ENCODE data around the gene SERPINF2.

The SERPINF2 gene

DNA sequence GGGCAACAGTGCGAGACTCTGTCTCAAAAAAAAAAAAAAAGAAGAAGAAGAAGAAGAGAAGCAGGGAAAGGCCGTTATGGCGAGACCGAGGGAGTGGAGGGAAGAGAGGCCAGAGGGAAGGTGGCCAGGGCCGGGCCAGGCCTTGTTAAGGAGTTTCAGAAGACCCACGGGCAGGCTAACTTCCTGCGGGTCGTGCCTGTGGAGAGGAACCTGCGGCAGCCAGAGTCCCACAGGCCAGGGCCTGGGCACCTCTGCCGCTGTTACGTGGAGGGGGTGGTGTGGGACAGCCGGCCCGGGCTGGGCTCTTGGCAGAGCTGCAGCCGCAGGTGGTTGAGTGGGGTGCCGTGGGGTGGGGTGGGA lies 12.7 kb upstream of the SERPINF2 start:
- peaks cover 20% of the 10 kb centered on the region for H3K79me2 ChIP-seq (ENCODE audit: insufficient read depth, low read length)
- no peak overlapping the region for H3K4me2 ChIP-seq (ENCODE audit: insufficient read depth, low read length)
- no peak for ATAC-seq (ENCODE audit: insufficient read depth, low read depth)
- H3K27me3 ChIP-seq (ENCODE audit: insufficient read depth, low read length, poor library complexity), result no peaks in the 10 kb centered on the region
- no peak overlapping the region for H3K9ac ChIP-seq (ENCODE audit: low read depth, low read length)
- no peak overlapping the region for H3K27ac ChIP-seq (ENCODE audit: low read length)
- no peaks in the 10 kb centered on the region for H4K20me1 ChIP-seq (ENCODE audit: insufficient read depth, low read length)
- TF ChIP-seq EZH2 (IDR thresholded peaks at IDR 0.05; ENCODE audit: borderline replicate concordance, low read depth, low read length, severe bottlenecking), result no peak
- TF ChIP-seq, protein P1, sequence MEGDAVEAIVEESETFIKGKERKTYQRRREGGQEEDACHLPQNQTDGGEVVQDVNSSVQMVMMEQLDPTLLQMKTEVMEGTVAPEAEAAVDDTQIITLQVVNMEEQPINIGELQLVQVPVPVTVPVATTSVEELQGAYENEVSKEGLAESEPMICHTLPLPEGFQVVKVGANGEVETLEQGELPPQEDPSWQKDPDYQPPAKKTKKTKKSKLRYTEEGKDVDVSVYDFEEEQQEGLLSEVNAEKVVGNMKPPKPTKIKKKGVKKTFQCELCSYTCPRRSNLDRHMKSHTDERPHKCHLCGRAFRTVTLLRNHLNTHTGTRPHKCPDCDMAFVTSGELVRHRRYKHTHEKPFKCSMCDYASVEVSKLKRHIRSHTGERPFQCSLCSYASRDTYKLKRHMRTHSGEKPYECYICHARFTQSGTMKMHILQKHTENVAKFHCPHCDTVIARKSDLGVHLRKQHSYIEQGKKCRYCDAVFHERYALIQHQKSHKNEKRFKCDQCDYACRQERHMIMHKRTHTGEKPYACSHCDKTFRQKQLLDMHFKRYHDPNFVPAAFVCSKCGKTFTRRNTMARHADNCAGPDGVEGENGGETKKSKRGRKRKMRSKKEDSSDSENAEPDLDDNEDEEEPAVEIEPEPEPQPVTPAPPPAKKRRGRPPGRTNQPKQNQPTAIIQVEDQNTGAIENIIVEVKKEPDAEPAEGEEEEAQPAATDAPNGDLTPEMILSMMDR (IDR thresholded peaks at IDR 0.05; ENCODE audit: borderline replicate concordance, extremely low read depth, low read length, poor library complexity, severe bottlenecking), result no peak
- H3K9me3 ChIP-seq (ENCODE audit: insufficient read depth, low read length, severe bottlenecking), result no peaks in the 10 kb centered on the region
- DNase-seq, result no peak
- H3K36me3 ChIP-seq (ENCODE audit: insufficient read depth, low read length), result peaks cover 18% of the 10 kb centered on the region
- H3K4me3 ChIP-seq (ENCODE audit: low read depth in 1 of 2, low read length in 2 of 2), result no peak overlapping the region
- no peak overlapping the region for H2AFZ ChIP-seq (ENCODE audit: low read depth, low read length)
- peaks cover 13% of the 10 kb centered on the region for H3K4me1 ChIP-seq (ENCODE audit: insufficient read depth, low read length)

DNA sequence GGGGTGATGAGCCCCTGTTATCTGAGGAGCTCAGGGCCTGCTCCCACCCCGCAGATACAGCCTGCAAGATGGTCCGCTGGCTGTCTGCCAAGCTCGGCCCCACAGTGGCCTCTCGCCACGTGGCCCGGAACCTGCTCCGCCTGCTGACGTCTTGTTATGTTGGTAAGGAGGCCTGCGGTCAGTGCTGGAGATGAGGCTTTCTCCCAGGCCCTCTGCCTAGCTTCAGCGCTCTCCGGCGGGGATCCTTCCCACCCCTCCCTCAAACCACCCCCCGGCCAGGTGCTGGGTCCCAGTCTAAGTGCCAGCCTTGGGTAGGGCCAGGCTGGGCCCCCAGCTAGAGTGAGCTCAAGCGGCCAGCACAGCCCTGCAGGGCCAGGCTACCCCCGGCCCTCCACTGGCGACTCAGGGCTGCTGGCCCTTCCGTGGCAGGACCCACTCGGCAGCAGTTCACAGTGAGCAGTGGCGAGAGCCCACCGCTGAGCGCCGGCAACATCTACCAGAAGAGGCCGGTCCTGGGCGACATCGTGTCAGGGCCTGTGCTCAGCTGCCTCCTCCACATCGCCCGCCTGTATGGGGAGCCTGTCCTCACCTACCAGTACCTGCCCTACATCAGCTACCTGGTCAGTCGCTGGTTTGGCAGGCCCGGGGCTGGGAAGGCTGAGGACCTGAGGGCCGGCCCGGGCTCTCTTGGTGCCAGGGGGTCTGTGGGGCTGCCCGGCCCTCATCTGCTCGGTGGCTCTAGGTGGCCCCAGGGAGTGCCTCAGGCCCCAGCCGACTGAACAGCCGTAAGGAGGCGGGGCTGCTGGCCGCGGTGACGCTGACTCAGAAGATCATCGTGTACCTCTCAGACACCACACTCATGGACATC lies 12.1 kb upstream of the SERPINF2 start:
- Histone ChIP-seq H2AFZ (ENCODE audit: low read depth, low read length) (no peak overlapping the region), H3K9me3 (ENCODE audit: insufficient read depth, low read length, severe bottlenecking) (no peaks in the 10 kb centered on the region), H3K4me2 (ENCODE audit: insufficient read depth, low read length) (no peak overlapping the region), H3K4me1 (ENCODE audit: insufficient read depth, low read length) (peaks cover 6% of the 10 kb centered on the region), H3K27ac (ENCODE audit: low read length) (no peak overlapping the region), H3K9ac (ENCODE audit: low read depth, low read length) (no peak overlapping the region), H3K79me2 (ENCODE audit: insufficient read depth, low read length) (peaks cover 14% of the 10 kb centered on the region), H3K27me3 (ENCODE audit: insufficient read depth, low read length, poor library complexity) (no peaks in the 10 kb centered on the region), H4K20me1 (ENCODE audit: insufficient read depth, low read length) (no peaks in the 10 kb centered on the region), H3K4me3 (ENCODE audit: low read depth in 1 of 2, low read length in 2 of 2) (no peak overlapping the region), H3K36me3 (ENCODE audit: insufficient read depth, low read length) (peaks cover 18% of the 10 kb centered on the region)
- no peak for DNase-seq
- no peak for ATAC-seq (ENCODE audit: insufficient read depth, low read depth)
- TF ChIP-seq, protein P1 (IDR thresholded peaks at IDR 0.05; ENCODE audit: borderline replicate concordance, extremely low read depth, low read length, poor library complexity, severe bottlenecking), result no peak
- TF ChIP-seq EZH2 (IDR thresholded peaks at IDR 0.05; ENCODE audit: borderline replicate concordance, low read depth, low read length, severe bottlenecking), result no peak

DNA sequence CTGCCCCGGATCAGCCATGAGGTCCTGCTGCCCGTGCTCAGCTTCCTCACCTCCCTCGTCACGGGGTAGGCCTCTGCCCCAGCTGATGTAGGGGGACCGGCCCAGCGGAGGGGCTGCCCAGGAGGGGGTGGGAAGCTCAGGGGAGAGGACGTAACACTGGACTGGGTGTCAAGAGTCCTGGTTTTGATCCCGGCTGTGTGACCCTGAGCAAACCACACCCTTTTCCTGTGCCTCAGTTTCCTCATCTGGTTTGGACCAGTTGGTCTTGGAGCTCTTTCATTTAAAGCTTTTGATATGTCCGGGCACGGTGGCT lies 11.5 kb upstream of the SERPINF2 start:
- Histone ChIP-seq H4K20me1 (ENCODE audit: insufficient read depth, low read length) (no peaks in the 10 kb centered on the region), H3K36me3 (ENCODE audit: insufficient read depth, low read length) (peaks cover 18% of the 10 kb centered on the region), H3K27ac (ENCODE audit: low read length) (no peak overlapping the region), H3K9ac (ENCODE audit: low read depth, low read length) (no peak overlapping the region), H3K4me2 (ENCODE audit: insufficient read depth, low read length) (no peak overlapping the region), H3K79me2 (ENCODE audit: insufficient read depth, low read length) (peaks cover 8% of the 10 kb centered on the region; the same call in 1 of the 2 replicates), H3K9me3 (ENCODE audit: insufficient read depth, low read length, severe bottlenecking) (no peaks in the 10 kb centered on the region), H3K27me3 (ENCODE audit: insufficient read depth, low read length, poor library complexity) (no peaks in the 10 kb centered on the region), H2AFZ (ENCODE audit: low read depth, low read length) (no peak overlapping the region), H3K4me1 (ENCODE audit: insufficient read depth, low read length) (0 out of 2 replicates have a peak, but pooled peaks cover under 1% of the 10 kb centered on the region), H3K4me3 (ENCODE audit: low read depth in 1 of 2, low read length in 2 of 2) (no peak overlapping the region)
- ATAC-seq (ENCODE audit: insufficient read depth, low read depth) (no peak), DNase-seq (no peak)
- no peak for TF ChIP-seq EZH2 (IDR thresholded peaks at IDR 0.05; ENCODE audit: borderline replicate concordance, low read depth, low read length, severe bottlenecking)
- TF ChIP-seq, protein P1 (IDR thresholded peaks at IDR 0.05; ENCODE audit: borderline replicate concordance, extremely low read depth, low read length, poor library complexity, severe bottlenecking), result no peak

All from DND-41 (cell line).